Left renal pelvis (tissue), 4 donors: Measurements from ENCODE around the gene PTPN23. TPM values are rescaled to one million over a fixed set of nuclear protein-coding genes. Genes with fewer than 3 reads are reported as not detected.
"Not testable (repeated sequence)": the region's sequence is repeated elsewhere in the genome, so short reads cannot be mapped to it uniquely, and the experiment has no call there.

ENCODE experiments used
- DNase-seq, 4 donors: peaks; one replicate each; pipeline ENCODE4 v3.0.0-alpha.2; 2013; ENCODE audit warnings: low read depth in 4 of 4, low spot score in 3 of 4
- polyA plus RNA-seq, 4 donors: library from polyadenylated mRNA; unstranded; fragments of 120-200 nt; gene quantifications; one replicate each; pipeline ENCODE4 v1.2.1, GENCODE V29; 2013; ENCODE audit not compliant: insufficient read length in 4 of 4

Gene PTPN23, protein sequence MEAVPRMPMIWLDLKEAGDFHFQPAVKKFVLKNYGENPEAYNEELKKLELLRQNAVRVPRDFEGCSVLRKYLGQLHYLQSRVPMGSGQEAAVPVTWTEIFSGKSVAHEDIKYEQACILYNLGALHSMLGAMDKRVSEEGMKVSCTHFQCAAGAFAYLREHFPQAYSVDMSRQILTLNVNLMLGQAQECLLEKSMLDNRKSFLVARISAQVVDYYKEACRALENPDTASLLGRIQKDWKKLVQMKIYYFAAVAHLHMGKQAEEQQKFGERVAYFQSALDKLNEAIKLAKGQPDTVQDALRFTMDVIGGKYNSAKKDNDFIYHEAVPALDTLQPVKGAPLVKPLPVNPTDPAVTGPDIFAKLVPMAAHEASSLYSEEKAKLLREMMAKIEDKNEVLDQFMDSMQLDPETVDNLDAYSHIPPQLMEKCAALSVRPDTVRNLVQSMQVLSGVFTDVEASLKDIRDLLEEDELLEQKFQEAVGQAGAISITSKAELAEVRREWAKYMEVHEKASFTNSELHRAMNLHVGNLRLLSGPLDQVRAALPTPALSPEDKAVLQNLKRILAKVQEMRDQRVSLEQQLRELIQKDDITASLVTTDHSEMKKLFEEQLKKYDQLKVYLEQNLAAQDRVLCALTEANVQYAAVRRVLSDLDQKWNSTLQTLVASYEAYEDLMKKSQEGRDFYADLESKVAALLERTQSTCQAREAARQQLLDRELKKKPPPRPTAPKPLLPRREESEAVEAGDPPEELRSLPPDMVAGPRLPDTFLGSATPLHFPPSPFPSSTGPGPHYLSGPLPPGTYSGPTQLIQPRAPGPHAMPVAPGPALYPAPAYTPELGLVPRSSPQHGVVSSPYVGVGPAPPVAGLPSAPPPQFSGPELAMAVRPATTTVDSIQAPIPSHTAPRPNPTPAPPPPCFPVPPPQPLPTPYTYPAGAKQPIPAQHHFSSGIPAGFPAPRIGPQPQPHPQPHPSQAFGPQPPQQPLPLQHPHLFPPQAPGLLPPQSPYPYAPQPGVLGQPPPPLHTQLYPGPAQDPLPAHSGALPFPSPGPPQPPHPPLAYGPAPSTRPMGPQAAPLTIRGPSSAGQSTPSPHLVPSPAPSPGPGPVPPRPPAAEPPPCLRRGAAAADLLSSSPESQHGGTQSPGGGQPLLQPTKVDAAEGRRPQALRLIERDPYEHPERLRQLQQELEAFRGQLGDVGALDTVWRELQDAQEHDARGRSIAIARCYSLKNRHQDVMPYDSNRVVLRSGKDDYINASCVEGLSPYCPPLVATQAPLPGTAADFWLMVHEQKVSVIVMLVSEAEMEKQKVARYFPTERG (N-terminal part only)
- polyA plus RNA-seq, result 10 to 100 TPM; 21.3 to 35.0 (median 27.2) TPM

DNA sequence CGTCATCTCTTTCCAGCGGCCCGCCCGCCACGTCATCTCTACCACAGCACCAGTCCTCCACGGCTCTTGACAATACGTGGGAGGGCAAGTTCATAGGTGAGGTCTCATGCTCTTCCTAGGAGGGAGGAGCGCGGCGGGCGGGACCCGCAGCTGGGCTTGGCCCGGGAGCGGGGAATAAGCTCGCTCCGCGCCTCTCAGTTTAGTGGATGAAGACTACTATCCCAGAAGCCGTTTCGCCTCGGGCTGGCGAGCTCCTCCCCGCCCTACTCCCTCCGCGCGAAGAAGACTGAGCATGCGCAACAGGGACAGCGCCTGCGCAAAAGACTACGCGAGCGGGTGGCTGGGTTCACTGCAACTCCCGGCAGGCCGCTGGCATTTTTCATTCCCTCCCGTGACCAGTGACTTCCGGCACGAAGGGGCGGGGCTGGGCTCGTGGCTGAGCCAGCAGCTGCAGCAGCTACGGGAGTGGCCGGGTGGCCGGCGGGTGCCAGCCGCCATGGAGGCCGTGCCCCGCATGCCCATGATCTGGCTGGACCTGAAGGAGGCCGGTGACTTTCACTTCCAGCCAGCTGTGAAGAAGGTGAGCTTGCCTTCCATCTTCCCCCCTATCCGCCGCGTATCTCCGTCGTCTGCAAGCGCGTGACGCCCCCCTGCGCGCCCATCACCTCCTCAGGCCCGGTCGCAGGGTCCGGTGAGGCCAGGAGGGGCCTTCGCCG is at the start of gene PTPN23:
TSS of gene PTPN23 (plus strand) at position 421 of the 716 bp plus-strand sequence. CDS start at position 497, 76 bp downstream.
- DNase-seq, result peak; percentile 96 to 99 (median 98)

GRCh38 chr3:47333907-47334306 is 46.9 kb upstream of the PTPN23 start:
- DNase-seq, result no peak

- no peak for DNase-seq
These were observed 43.2 kb upstream of the PTPN23 start for GRCh38 chr3:47337656-47338055.

DNA sequence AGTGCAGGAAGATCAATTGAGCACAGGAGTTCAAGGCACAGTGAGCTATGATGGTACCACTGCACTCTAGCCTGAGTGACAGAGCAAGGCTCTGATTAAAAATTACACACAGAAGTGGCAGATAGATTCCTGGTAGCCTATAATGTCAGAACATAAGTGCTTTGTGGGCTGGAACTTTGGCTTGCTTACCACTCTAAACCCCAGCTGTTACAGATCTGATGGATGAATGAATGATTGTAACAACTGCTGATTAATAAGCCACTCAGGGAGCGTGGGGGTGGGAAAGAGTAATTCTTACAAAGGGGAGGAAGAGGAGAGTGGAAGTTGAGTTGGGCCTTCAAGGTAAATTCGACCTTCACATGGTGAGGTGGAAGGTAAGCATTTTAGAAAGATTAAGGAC is 40.9 kb upstream of the PTPN23 start:
- no peak for DNase-seq

DNA sequence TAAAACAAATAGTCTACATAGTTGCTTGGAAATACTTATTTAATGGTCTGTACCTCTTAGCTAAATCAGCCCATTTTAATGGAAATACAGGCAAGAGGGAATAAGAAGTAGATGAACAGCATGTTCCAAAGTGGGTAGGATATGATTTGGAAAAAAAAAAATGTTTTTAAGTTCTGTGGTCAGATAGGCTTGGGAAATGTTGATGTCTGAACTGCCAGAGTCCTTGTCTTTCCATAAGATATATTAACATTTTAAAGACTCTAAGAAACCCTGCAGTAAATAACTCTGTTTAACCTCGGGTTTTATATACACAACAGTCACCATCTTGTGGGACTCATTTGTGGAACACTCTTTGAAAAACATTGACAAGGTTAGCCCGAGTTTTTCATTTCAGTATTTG is 40.0 kb upstream of the PTPN23 start:
- DNase-seq, result no peak

GRCh38 chr3:47342151-47342550 is 38.7 kb upstream of the PTPN23 start:
- no peak for DNase-seq

- no peak for DNase-seq
These were observed 38.0 kb upstream of the PTPN23 start for GRCh38 chr3:47342812-47343211.

DNA sequence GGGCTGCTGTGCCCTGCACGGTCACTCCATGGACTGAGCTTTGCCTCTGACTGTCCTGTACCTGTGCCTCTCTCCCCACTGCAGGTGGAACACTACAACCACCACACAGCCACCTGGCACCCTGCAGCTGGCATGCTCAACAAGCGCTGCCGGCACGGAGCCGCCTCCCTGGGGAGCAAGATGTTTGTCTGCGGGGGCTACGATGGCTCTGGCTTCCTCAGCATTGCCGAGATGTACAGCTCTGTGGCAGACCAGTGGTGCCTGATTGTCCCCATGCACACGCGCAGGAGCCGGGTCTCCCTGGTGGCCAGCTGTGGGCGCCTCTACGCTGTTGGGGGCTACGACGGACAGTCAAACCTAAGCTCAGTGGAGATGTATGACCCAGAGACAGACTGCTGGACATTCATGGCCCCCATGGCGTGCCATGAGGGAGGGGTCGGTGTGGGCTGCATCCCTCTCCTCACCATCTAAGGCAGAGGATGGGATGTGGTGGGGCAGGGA is 37.3 kb upstream of the PTPN23 start:
- DNase-seq, result no peak

DNA sequence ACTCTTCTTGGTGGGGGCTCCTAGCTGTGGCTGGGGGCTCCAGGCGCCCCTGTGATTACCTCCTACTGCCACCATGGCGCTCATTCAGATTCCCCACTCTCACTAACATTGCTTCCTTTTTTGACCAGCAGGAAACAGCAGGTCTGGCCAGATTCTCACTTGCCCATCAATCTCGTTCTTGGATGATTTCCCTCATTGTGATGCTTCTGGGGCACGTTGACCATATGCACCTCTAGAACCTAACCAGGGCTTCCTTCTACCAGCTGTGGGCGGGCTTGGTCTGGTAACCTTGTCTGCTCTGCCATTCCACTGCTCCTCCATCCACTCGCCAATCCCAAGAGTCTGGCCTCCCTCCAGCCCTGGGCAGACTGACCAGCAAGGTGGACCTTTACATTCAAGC is 35.9 kb upstream of the PTPN23 start:
- no peak for DNase-seq

DNA sequence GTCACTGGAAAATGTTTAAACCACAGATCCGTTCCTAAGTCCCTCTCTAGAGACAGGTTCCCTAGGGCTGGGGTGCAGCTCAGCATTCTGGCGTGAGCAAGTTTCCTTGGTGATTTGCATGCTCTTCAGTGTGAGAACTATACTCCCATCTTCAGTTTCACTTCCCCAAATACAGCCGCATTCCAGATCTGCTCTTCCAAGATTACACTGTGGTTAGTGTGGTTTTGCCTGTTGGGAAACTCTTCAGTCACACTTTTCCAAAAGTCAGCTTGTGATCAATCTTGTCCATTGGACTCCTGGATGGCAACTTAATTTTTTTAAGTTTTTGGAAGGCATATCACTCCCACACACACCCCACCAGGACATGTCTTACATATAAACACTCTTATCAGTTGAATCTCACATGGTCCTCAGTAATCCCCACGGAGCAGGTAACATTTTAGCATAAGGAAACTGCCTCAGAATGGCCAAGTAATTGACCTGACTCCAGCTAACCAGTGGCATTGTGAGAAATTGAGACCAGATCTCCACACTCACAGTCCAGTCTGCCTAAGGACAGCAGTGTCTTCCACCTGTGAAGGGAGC is 33.5 kb upstream of the PTPN23 start:
- no peak for DNase-seq

- no peak for DNase-seq
These were observed 32.2 kb upstream of the PTPN23 start for GRCh38 chr3:47348411-47349154.

GRCh38 chr3:47355010-47355409 is 25.8 kb upstream of the PTPN23 start:
- DNase-seq, result no peak

DNA sequence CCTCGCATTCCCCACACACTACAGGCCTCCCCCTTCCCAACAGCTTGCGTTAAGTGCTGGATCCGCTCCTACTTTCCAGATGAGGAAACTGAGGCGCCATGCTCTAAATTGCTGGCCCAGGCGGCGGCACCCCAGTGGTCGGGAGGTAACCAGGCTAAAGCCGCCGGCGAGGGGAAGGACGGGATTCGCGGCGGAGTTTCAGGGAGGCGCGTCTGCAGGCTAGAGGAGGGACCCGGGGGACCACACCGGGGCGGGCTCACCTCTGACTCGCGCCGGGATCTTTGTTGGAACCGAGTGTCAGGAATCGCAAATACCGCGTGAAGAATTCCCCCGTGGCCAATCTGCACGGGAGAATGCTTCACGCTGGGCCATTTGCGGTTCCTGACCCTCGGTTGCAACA is 24.6 kb upstream of the PTPN23 start:
- DNase-seq, result no peak

GRCh38 chr3:47359323-47359722 is 21.5 kb upstream of the PTPN23 start:
- no peak for DNase-seq

DNA sequence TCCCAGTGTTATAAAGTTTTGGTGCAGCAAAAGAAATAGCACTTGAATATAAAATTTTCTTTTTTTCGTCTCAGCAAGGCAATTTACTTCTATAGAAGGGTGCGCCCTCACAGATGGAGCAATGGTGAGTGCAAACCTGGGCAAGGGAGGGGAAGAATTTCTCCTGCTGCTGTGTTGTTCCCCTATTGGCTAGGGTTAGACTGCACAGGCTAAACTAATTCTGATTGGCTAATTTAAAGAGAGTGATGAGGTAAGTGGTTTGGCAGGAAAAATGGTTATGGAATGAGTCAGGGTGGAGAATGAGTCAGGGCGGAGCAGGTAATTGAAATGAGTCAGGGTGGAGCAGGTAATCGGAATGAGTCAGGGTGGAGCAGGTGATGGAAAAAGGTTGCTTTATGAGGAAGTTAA is 20.7 kb upstream of the PTPN23 start:
- DNase-seq, result not testable (repeated sequence)

DNA sequence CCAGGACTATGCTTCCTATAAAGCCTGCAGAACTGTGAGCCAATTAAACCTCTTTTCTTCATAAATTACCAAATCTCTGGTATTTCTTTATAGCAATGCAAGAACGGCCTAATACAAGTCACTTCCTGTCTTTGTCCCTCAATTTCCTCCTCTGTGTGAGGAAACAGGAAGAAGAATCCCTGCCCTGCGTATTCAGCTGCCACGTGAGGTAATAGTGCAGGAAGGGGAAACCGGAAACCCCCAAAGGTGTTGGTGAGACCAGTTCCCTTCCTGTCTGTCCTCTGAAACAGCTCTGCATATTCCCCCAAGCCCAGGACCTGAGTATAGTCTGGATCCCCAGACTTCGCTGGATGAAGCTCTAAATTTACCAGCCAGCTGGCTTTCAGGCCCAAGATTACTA is 18.1 kb upstream of the PTPN23 start:
- no peak for DNase-seq

GRCh38 chr3:47365213-47366153 is 15.3 kb upstream of the PTPN23 start:
- no peak for DNase-seq

DNA sequence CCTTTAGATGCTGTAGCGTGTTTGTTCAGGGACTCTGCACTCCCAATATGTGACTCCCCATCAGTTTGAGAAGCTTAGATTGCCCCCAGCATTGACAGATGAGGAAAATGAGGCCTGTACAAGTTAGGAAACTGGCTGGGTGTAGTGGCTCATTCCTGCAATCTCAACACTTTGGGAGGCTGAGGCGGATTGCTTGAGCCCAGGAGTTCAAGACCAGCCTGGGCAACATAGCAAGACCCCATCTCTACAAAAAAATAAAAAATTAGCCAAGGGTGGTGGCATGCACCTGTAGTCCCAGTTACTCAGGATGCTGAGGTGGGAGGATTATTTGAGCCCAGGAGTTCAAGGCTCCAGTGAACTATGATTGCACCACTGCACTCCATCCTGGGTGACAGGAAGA is 14.0 kb upstream of the PTPN23 start:
- no peak for DNase-seq
